ENCODE results near the gene CHSY1. TPM values are rescaled to one million over a fixed set of nuclear protein-coding genes. Genes with fewer than 3 reads are reported as not detected.

The CHSY1 gene
- total RNA-seq, 1 donor from 2014 or later, result 43.0 TPM

GRCh38 chr15:101244036-101244781 lies 7.6 kb downstream of the CHSY1 start:
- peaks cover 24% of the 10 kb centered on the region for H3K36me3 Mint-ChIP-seq
- no peaks in the 10 kb centered on the region for H3K27me3 Mint-ChIP-seq
- no peak overlapping the region for H3K27ac Mint-ChIP-seq
- peaks cover 67% of the 10 kb centered on the region for H3K4me1 Mint-ChIP-seq (ENCODE audit: unreplicated experiment)
- no peak for TF ChIP-seq CTCF (conservative IDR thresholded peaks at IDR 0.05)
- no peak for DNase-seq (ENCODE audit: extremely low spot score, unreplicated experiment)
- peak overlapping the region; percentile 2 for H3K4me3 Mint-ChIP-seq
- H3K9me3 Mint-ChIP-seq, result peaks cover 4% of the 10 kb centered on the region

DNA sequence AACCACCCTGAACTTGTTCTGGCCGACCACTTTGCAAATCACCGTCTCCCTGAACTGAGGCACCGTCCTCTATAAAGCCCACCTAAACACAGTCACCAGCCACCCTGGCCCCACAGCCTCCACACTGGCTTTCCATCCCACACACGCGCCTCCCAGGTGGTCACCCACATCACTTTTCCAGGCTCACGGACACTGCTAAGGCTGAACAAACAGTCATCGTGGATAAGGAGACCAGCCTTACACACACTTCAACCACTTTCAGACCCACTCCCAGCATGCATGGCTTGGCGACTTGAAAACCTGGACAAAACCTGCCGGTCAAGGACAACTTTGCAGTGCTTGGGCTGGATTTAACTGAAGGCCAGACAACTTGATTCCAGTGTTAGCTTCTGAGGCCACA lies 8.4 kb downstream of the CHSY1 start:
- Mint-ChIP-seq H3K27ac (peak overlapping the region; percentile 10), H3K4me3 (peak overlapping the region; percentile 5), H3K4me1 (ENCODE audit: unreplicated experiment) (peaks cover 66% of the 10 kb centered on the region), H3K27me3 (no peaks in the 10 kb centered on the region), H3K9me3 (peaks cover 4% of the 10 kb centered on the region), H3K36me3 (peaks cover 24% of the 10 kb centered on the region)
- DNase-seq (ENCODE audit: extremely low spot score, unreplicated experiment), result no peak
- TF ChIP-seq CTCF (conservative IDR thresholded peaks at IDR 0.05), result no peak

DNA sequence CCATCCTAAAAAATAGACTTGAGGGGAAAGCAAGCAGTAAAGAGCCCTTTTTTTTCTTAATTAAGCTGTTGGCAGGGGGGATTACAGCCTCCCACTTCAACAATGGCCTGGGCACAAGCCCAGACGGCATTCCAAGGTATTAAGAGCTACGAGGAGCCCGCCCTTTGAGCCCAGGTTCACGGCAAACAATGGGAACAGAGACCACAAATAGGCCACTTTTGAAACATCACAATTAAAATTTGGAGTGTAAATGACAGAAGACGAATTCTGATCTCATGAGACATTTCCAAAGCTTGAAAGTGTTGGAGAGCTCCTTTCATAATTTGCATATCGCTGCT lies 8.9 kb downstream of the CHSY1 start:
- no peak for DNase-seq (ENCODE audit: extremely low spot score, unreplicated experiment)
- peaks cover 66% of the 10 kb centered on the region for H3K4me1 Mint-ChIP-seq (ENCODE audit: unreplicated experiment)
- peaks cover 24% of the 10 kb centered on the region for H3K36me3 Mint-ChIP-seq
- peaks cover 4% of the 10 kb centered on the region for H3K9me3 Mint-ChIP-seq
- TF ChIP-seq CTCF (conservative IDR thresholded peaks at IDR 0.05), result no peak
- H3K27me3 Mint-ChIP-seq, result no peaks in the 10 kb centered on the region
- H3K27ac Mint-ChIP-seq, result no peak overlapping the region
- no peak overlapping the region for H3K4me3 Mint-ChIP-seq

DNA sequence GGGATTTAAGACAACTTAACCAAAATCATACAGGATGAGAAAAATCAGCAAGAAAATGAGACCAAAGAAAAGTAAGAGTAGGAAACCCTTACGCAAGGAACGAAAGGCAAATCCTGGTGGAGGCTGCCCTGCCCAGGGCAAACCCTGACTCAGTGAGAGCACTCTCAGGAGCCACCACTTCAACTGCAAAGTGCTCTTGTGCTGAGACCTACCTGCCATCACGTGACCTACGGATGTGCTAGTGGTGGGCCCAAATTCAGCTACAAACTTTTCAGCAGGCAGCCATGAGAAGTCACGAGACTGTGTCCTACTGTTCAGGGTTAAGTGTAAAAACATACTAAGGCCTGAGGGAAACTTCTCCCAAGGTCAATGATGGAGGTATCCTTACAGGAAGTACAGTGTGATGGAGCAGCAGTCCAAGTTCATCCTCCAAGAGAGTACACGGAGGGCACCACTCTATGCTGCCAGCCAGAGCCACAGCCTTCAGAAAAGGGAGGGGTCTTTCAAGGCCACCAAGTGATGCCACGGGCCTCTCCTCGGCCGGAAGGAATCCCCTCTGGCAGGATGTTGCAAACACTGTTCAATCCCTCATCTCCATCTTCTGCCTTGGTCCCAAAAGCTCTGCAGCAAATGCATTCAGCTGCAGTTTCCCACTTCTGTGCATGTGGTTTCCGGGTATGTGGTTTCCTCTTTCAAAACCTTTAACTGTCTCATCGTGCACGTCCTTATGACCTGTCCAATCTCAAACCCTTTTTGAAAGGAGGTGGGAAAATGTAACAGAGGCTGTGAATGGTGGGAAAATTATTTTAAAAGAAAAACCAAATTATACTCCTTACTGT lies 9.5 kb downstream of the CHSY1 start:
- Mint-ChIP-seq H3K4me3 (no peak overlapping the region), H3K9me3 (peaks cover 4% of the 10 kb centered on the region), H3K4me1 (ENCODE audit: unreplicated experiment) (peaks cover 62% of the 10 kb centered on the region), H3K36me3 (peaks cover 23% of the 10 kb centered on the region), H3K27ac (no peak overlapping the region), H3K27me3 (no peaks in the 10 kb centered on the region)
- DNase-seq (ENCODE audit: extremely low spot score, unreplicated experiment), result no peak
- no peak for TF ChIP-seq CTCF (conservative IDR thresholded peaks at IDR 0.05)

- H3K4me1 Mint-ChIP-seq (ENCODE audit: unreplicated experiment), result peaks cover 41% of the 10 kb centered on the region
- no peak overlapping the region for H3K4me3 Mint-ChIP-seq
- no peak for DNase-seq (ENCODE audit: extremely low spot score, unreplicated experiment)
- H3K27me3 Mint-ChIP-seq, result no peaks in the 10 kb centered on the region
- no peak overlapping the region for H3K27ac Mint-ChIP-seq
- TF ChIP-seq CTCF (conservative IDR thresholded peaks at IDR 0.05), result no peak
- peaks cover 26% of the 10 kb centered on the region for H3K36me3 Mint-ChIP-seq
- peaks cover 4% of the 10 kb centered on the region for H3K9me3 Mint-ChIP-seq
Observed at GRCh38 chr15:101240358-101240757, 11.5 kb downstream of the CHSY1 start.
